Suprapubic skin (tissue), 4 donors: ENCODE measurements around the gene ZBTB3. TPM values are rescaled to one million over a fixed set of nuclear protein-coding genes. Genes with fewer than 3 reads are reported as not detected.
A peak's percentile ranks its signal among the peaks of the same experiment; 100 is the strongest.
"Not testable (repeated sequence)": the region's sequence is repeated elsewhere in the genome, so short reads cannot be mapped to it uniquely, and the experiment has no call there.

Experiments used
- DNase-seq, 2 donors: peaks; one replicate each; pipeline ENCODE4 v3.0.0-alpha.2; 2019; ENCODE audit warnings: low spot score in 2 of 2
- H3K27ac ChIP-seq: fragments of 200-600 bp; sonication (generic); one replicate; pipeline ENCODE4 v1.5.1; 2019
- H3K27me3 ChIP-seq: fragments of 200-600 bp; sonication (generic); one replicate; pipeline ENCODE4 v1.5.1; 2019
- H3K36me3 ChIP-seq: fragments of 200-600 bp; sonication (generic); one replicate; pipeline ENCODE4 v1.5.1; 2019
- H3K4me1 ChIP-seq: fragments of 200-600 bp; sonication (generic); one replicate; pipeline ENCODE4 v1.5.1; 2019
- H3K4me3 ChIP-seq: fragments of 200-600 bp; sonication (generic); one replicate; pipeline ENCODE4 v1.5.1; 2019; ENCODE audit warnings: mild to moderate bottlenecking
- H3K9me3 ChIP-seq: fragments of 200-600 bp; sonication (generic); one replicate; pipeline ENCODE4 v1.5.1; 2019
- CTCF ChIP-seq, 2 donors: fragments of 200-600 bp in 1 of 2; fragments of 450-650 bp in 1 of 2; sonication (generic) in 1 of 2; IDR thresholded peaks; one replicate each; pipeline ENCODE4 v1.5.1; 2016 to 2019; ENCODE audit warnings: antibody characterized with exemption in 2 of 2, mild to moderate bottlenecking in 1 of 2, moderate library complexity in 1 of 2
- EP300 ChIP-seq: sonication (generic); formaldehyde crosslinking; IDR thresholded peaks from one replicate; pipeline ENCODE4 v1.6.1; 2017; ENCODE audit warnings: antibody characterized with exemption
- POLR2A ChIP-seq, 2 donors: fragments of 450-650 bp; IDR thresholded peaks; one replicate each; pipeline ENCODE4 v1.6.1; 2017; ENCODE audit warnings: antibody characterized with exemption in 2 of 2, mild to moderate bottlenecking in 2 of 2, moderate library complexity in 2 of 2
- POLR2AphosphoS5 ChIP-seq, 3 donors: sonication (generic); formaldehyde crosslinking; IDR thresholded peaks; one replicate each; pipeline ENCODE4 v1.6.1; 2017; ENCODE audit warnings: antibody characterized with exemption in 3 of 3
- WGBS: methylation state at CpG from one replicate; pipeline ENCODE4 v1.1.5; 2018; 5-methylcytosine and 5-hydroxymethylcytosine counted together
- total RNA-seq, 4 donors: library from RNA; depleted of rRNA; stranded (reverse); fragments of >200 nt; gene quantifications; one replicate each; pipeline ENCODE4 v1.1.0, GENCODE V29; 2016

ZBTB3 gene
- total RNA-seq, 4 donors from 2014 or later, result 10.9 to 32.2 (median 14.3) TPM

- Histone ChIP-seq H3K4me3 (no peak overlapping the region), H3K36me3 (peaks cover 72% of the 10 kb centered on the region), H3K27me3 (no peaks in the 10 kb centered on the region), H3K27ac (no peak overlapping the region), H3K4me1 (peaks cover 2% of the 10 kb centered on the region), H3K9me3 (no peaks in the 10 kb centered on the region)
- no peak for DNase-seq
- TF ChIP-seq POLR2A (IDR thresholded peaks at IDR 0.05), result no peak
- TF ChIP-seq EP300, result no peak
- no peak for TF ChIP-seq POLR2AphosphoS5 (IDR thresholded peaks at IDR 0.05)
- TF ChIP-seq CTCF (IDR thresholded peaks at IDR 0.05), result no peak
These were observed 16.8 kb downstream of the ZBTB3 start for GRCh38 chr11:62737196-62737595.

GRCh38 chr11:62732830-62733229 is 21.1 kb downstream of the ZBTB3 start:
- H3K27me3 ChIP-seq, result no peaks in the 10 kb centered on the region
- H3K27ac ChIP-seq, result no peak overlapping the region
- H3K4me3 ChIP-seq, result no peak overlapping the region
- peaks cover 39% of the 10 kb centered on the region for H3K36me3 ChIP-seq
- DNase-seq, result no peak
- H3K4me1 ChIP-seq, result peaks cover 26% of the 10 kb centered on the region
- TF ChIP-seq CTCF (IDR thresholded peaks at IDR 0.05) (no peak), POLR2AphosphoS5 (IDR thresholded peaks at IDR 0.05) (no peak), EP300 (no peak), POLR2A (IDR thresholded peaks at IDR 0.05) (no peak)
- WGBS, result 62% methylated on average over 2 of the region's 2 CpGs
- no peaks in the 10 kb centered on the region for H3K9me3 ChIP-seq

GRCh38 chr11:62730076-62730475 is 23.9 kb downstream of the ZBTB3 start:
- H3K36me3 ChIP-seq, result peaks cover 17% of the 10 kb centered on the region
- peaks cover 39% of the 10 kb centered on the region for H3K4me1 ChIP-seq
- peak overlapping the region; percentile 97 for H3K27ac ChIP-seq
- 48% methylated on average over 14 of the region's 14 CpGs for WGBS
- peak in 1 of 2 donors; percentile 46 for DNase-seq
- H3K9me3 ChIP-seq, H3K27me3 ChIP-seq: not testable (repeated sequence)
- H3K4me3 ChIP-seq, result peak overlapping the region; percentile 95

- Histone ChIP-seq H3K36me3 (peaks cover 12% of the 10 kb centered on the region), H3K4me3 (peak within 1 kb of the TSS; percentile 95), H3K27me3 (no peaks in the 10 kb centered on the region), H3K4me1 (peaks cover 56% of the 10 kb centered on the region), H3K27ac (peak within 1 kb of the TSS; percentile 97), H3K9me3 (no peaks in the 10 kb centered on the region)
- peak; percentile 94 to 95 for DNase-seq
- TF ChIP-seq POLR2AphosphoS5 (IDR thresholded peaks at IDR 0.05), result peak; percentile 10 to 28 (median 14)
- no peak for TF ChIP-seq EP300
- peak in 1 of 2 donors; percentile 57 for TF ChIP-seq POLR2A (IDR thresholded peaks at IDR 0.05)
- 0% methylated on average over 29 of the region's 29 CpGs for WGBS
These were observed 25.6 kb downstream of the ZBTB3 start, which contains the start of gene TTC9C for GRCh38 chr11:62728171-62728988. TTC9C (plus strand) TSS chr11:62728486; CDS start chr11:62728849, 363 bp downstream.

GRCh38 chr11:62727872-62728170 is 26.1 kb downstream of the ZBTB3 start:
- Histone ChIP-seq H3K9me3 (no peaks in the 10 kb centered on the region), H3K4me1 (peaks cover 59% of the 10 kb centered on the region), H3K4me3 (peak overlapping the region; percentile 95), H3K27ac (peak overlapping the region; percentile 97), H3K27me3 (no peaks in the 10 kb centered on the region), H3K36me3 (peaks cover 13% of the 10 kb centered on the region)
- DNase-seq, result peak; percentile 89 to 90
- no peak for TF ChIP-seq CTCF (IDR thresholded peaks at IDR 0.05)
- no peak for TF ChIP-seq POLR2AphosphoS5 (IDR thresholded peaks at IDR 0.05)
- WGBS, result 1% methylated on average over 20 of the region's 20 CpGs

- H3K9me3 ChIP-seq, result no peaks in the 10 kb centered on the region
- no peaks in the 10 kb centered on the region for H3K27me3 ChIP-seq
- WGBS, result 0% methylated on average over 18 of the region's 72 CpGs
- peak within 1 kb of the TSS; percentile 95 for H3K4me3 ChIP-seq
- peak; percentile 99 for DNase-seq
- TF ChIP-seq POLR2A (IDR thresholded peaks at IDR 0.05) (peak; percentile 86 to 89), CTCF (IDR thresholded peaks at IDR 0.05) (no peak), POLR2AphosphoS5 (IDR thresholded peaks at IDR 0.05) (peak; percentile 90 to 95 (median 95)), EP300 (no peak)
- H3K27ac ChIP-seq, result peak within 1 kb of the TSS; percentile 97
- peaks cover 19% of the 10 kb centered on the region for H3K36me3 ChIP-seq
- peaks cover 58% of the 10 kb centered on the region for H3K4me1 ChIP-seq
These were observed 26.6 kb downstream of the ZBTB3 start, which contains the start of gene HNRNPUL2 for GRCh38 chr11:62727165-62727871. HNRNPUL2 (minus strand) TSS chr11:62727457; CDS start chr11:62727156, 301 bp downstream.
